Thymus (tissue), 11 donors: ENCODE results near the gene TOMM20. TPM values are rescaled to one million over a fixed set of nuclear protein-coding genes. Genes with fewer than 3 reads are reported as not detected.
"Not testable (repeated sequence)": the region's sequence is repeated elsewhere in the genome, so short reads cannot be mapped to it uniquely, and the experiment has no call there.

Source experiments
- DNase-seq, 9 donors: peaks; one replicate each; pipeline ENCODE4 v3.0.0-alpha.2; 2013; ENCODE audit warnings: low spot score in 9 of 9, low read depth in 6 of 9, missing footprints in 1 of 9
- H3K27ac ChIP-seq, 2 donors: one replicate each; pipeline ENCODE4 v1.5.1; 2013; ENCODE audit warnings: control low read depth in 1 of 2, low read depth in 1 of 2, low read length in 1 of 2, mild to moderate bottlenecking in 1 of 2, moderate library complexity in 1 of 2
- H3K27me3 ChIP-seq, 2 donors: one replicate each; pipeline ENCODE4 v1.5.1; 2013; ENCODE audit warnings: low read length in 1 of 2; ENCODE audit not compliant: control insufficient read depth in 2 of 2, insufficient read depth in 1 of 2
- H3K36me3 ChIP-seq, 2 donors: one replicate each; pipeline ENCODE4 v1.5.1; 2013; ENCODE audit warnings: low read length in 1 of 2, mild to moderate bottlenecking in 1 of 2, moderate library complexity in 1 of 2; ENCODE audit not compliant: control insufficient read depth in 2 of 2, insufficient read depth in 2 of 2
- H3K4me1 ChIP-seq, 2 donors: one replicate each; pipeline ENCODE4 v1.5.1; 2013; ENCODE audit warnings: low read length in 2 of 2; ENCODE audit not compliant: control insufficient read depth in 2 of 2, insufficient read depth in 2 of 2
- H3K4me3 ChIP-seq, 2 donors: one replicate each; pipeline ENCODE4 v1.5.1; 2013; ENCODE audit warnings: low read length in 2 of 2, control low read depth in 1 of 2, mild to moderate bottlenecking in 1 of 2
- H3K9me3 ChIP-seq, 2 donors: one replicate each; pipeline ENCODE4 v1.5.1; 2013; ENCODE audit warnings: low read length in 1 of 2, mild to moderate bottlenecking in 1 of 2; ENCODE audit not compliant: control insufficient read depth in 2 of 2, insufficient read depth in 1 of 2
- WGBS: extraction: QIAGEN DNeasy Blood & Tissue Kit; methylation state at CpG from one replicate; pipeline ENCODE4 v1.1.7; 2013; 5-methylcytosine and 5-hydroxymethylcytosine counted together
- polyA plus RNA-seq: library from polyadenylated mRNA; stranded (reverse); fragments of 200-250 nt; gene quantifications from one replicate; pipeline ENCODE4 v1.2.3, GENCODE V29; 2013
- total RNA-seq: library from RNA; stranded (reverse); fragments of 120-200 nt; gene quantifications from one replicate; pipeline ENCODE4 v1.2.4, GENCODE V29; 2013
- donor health status: healthy.

TOMM20 gene
- total and polyA plus RNA-seq, 2 donors, result 54.1 to 76.8 TPM

DNA sequence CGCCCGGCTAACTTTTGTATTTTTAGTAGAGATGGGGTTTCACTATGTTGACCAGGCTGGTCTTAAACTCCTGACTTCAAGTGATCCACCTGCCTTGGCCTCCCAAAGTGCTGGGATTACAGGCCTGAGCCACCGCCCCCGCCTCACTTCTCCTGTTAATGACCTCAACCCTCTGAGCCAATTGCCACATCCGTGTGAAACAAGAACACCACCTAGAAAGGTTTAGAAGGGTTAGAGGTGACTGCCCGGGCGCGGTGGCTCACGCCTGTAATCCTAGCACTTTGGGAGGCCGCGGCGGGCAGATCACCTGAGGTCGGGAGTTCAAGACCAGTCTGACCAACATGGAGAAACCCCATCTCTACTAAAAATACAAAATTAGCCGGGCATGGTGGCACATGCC lies 36.2 kb downstream of the TOMM20 start:
- not testable (repeated sequence) for H3K9me3 ChIP-seq, H3K36me3 ChIP-seq, H3K27ac ChIP-seq, H3K4me3 ChIP-seq, H3K27me3 ChIP-seq, DNase-seq
- H3K4me1 ChIP-seq, result peaks cover 0 to 17% of the 10 kb centered on the region in 2 donors
- over 99% methylated on average over 13 of the region's 14 CpGs for whole genome bisulfite sequencing

DNA sequence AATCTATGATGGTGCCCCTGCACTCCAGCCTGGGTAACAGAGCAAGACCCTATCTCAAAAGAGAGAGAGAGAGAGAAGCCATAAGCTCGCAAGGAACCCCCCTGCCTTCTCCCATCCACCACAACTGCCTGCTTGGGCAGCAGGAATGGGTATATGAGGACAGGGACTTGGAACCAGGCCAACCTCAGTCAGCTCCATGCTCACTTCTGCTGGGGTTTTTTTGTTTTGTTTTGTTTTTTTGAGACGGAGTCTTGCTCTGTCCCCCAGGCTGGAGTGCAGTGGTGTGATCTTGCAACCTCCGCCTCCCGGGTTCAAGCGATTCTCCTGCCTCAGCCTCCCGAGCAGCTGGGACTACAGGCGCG lies 36.6 kb downstream of the TOMM20 start:
- H3K9me3 ChIP-seq, result not testable (repeated sequence)

DNA sequence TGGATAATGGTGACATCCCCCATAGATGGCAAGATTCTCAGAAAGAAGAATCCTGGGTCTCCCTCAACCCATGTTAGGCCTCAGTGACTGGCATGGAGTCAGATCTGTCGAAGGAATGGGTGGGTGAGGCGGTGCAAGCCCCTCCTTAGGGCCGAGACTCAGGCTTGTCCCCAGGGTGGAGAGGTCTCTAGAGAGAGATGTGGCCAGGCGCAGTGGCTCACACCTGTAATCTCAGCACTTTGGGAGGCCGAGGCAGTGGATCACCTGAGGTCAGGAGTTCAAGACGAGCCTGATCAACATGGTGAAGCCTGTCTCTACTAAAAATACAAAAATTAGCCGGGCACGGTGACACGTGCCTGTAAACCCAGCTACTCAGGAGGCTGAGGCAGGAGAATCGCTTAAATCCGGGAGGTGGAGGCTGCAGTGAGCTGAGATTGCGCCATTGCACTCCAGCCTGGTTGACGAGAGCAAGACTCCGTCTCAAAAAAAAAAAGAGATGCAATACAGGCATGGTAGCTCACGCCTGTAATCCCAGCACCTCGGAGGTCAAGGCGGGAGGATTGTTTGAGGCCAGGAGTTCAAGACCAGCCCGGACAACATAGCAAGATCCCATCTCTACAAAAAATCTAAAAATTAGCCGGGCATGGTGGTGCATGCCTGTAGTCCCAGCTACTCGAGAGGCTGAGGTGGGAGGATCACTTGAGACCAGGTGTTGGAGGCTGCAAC lies 37.2 kb downstream of the TOMM20 start:
- H3K4me3 ChIP-seq, DNase-seq, H3K36me3 ChIP-seq, H3K9me3 ChIP-seq, H3K27me3 ChIP-seq, H3K27ac ChIP-seq: not testable (repeated sequence)
- H3K4me1 ChIP-seq, result peaks cover 0 to 17% of the 10 kb centered on the region in 2 donors
- 97% methylated on average over 20 of the region's 20 CpGs for WGBS

More for the DNA sequence above, 36.6 kb downstream of the TOMM20 start:
- H3K27ac ChIP-seq, H3K4me3 ChIP-seq, H3K36me3 ChIP-seq, DNase-seq, H3K27me3 ChIP-seq: not testable (repeated sequence)
- peaks cover 0 to 17% of the 10 kb centered on the region in 2 donors for H3K4me1 ChIP-seq
- 97% methylated on average over 8 of the region's 8 CpGs for WGBS

DNA sequence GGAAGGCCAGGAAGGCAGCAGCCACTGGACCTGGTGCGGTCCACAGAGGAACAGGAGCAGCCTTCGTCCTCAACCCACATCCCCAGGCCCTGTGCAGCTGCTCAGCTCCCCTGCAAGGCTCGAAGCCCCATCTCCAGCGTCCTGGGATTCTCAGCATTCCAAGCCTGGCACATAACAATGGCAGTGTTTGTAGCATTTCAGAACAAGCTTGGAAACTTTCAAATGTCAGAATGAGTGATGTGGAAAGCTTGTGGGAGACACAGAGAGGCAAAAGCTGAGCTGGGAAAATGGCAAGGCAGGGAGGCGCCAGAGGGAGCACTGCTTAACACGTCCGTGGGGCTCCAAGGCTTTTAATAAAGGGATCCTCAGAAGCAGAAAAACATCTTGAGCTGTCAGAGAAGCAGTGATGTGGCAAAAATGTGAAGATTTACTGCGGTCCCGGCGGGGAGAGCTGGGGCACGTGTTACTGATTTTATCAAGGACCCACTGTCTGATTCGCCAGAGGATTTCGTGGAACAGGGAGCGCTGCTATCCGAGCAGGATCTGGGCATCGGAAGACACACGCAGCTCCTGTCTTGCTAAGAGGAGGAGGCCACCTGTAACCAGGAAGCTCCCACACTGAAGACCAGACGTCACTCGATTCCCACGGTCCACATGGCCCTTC lies 38.1 kb downstream of the TOMM20 start:
- H3K36me3 ChIP-seq, result no peaks in the 10 kb centered on the region
- H3K27ac ChIP-seq, result peak overlapping the region in 1 of 2 donors; percentile 26
- WGBS, result 37% methylated on average over 20 of the region's 20 CpGs
- H3K9me3 ChIP-seq, result no peaks in the 10 kb centered on the region
- H3K27me3 ChIP-seq, result peaks cover 0 to 3% of the 10 kb centered on the region in 2 donors
- H3K4me3 ChIP-seq, result no peak overlapping the region
- DNase-seq, result no peak
- H3K4me1 ChIP-seq, result peaks cover 0 to 17% of the 10 kb centered on the region in 2 donors

DNA sequence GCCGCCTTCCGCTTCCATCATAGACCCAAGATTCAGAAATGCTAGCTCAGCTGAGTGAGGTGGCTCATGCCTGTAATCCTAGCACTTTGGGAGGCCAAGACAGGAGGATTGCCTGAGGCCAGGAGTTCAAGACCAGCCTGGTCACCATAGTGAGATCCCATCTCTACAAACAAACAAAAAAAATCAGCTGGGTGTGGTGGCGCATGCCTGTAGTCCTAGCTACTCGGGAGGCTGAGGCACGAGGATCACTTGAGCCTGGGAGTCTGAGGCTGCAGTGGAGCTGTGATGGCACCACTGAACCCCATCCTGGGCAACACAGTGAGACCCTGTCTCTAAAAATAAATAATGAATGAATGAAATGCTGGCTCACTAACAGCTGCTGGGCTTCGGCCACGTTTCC lies 39.7 kb downstream of the TOMM20 start:
- H3K9me3 ChIP-seq, result no peaks in the 10 kb centered on the region
- WGBS, result 97% methylated on average over 7 of the region's 7 CpGs
- H3K4me3 ChIP-seq, result no peak overlapping the region
- peaks cover 1 to 20% of the 10 kb centered on the region in 2 donors for H3K4me1 ChIP-seq
- peaks cover 0 to 3% of the 10 kb centered on the region in 2 donors for H3K27me3 ChIP-seq
- DNase-seq, result no peak
- no peak overlapping the region for H3K27ac ChIP-seq
- no peaks in the 10 kb centered on the region for H3K36me3 ChIP-seq

DNA sequence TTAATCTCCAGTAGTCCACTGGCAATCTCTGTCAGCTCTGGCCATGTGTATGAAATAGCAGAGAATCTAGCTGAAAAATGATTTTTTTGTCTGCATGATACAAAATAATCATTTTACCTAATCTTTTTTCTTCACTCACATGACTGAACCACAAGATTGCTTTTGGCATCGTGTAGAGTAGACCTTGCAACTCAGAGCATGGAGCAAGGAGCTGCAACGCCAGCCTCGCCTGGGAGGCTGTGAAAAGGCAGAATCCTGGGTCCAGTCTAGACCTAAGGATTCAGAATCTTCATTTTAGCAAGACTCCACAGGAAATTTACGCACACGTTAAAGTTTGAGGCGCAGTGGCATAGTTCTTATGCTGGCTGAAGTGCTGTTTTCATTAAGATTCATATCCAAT lies 40.2 kb downstream of the TOMM20 start:
- H3K9me3 ChIP-seq, result no peaks in the 10 kb centered on the region
- peaks cover 0 to 3% of the 10 kb centered on the region in 2 donors for H3K27me3 ChIP-seq
- peaks cover 3 to 20% of the 10 kb centered on the region in 2 donors for H3K4me1 ChIP-seq
- DNase-seq, result no peak
- WGBS, result 82% methylated on average over 6 of the region's 6 CpGs
- no peak overlapping the region for H3K27ac ChIP-seq
- H3K36me3 ChIP-seq, result no peaks in the 10 kb centered on the region
- H3K4me3 ChIP-seq, result no peak overlapping the region

DNA sequence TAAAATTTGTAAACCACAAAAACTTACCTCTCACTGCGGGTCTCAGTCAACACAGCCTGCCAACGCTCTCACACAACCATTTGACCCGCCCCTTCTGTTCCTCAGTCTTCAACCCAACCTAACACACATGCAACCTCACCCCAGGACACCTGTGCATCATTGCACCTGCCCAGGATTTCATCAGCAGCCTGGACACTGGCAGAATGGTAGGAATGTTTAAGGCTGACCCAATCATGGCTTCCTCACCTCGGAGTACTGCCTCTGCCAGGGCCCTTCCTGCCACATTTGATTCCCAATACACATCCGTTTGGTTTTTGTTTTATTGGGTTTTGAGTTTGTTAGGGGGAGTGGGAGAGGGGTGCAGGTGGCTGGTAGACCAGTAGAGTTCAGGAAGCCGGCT lies 40.7 kb downstream of the TOMM20 start:
- no peak for DNase-seq
- Histone ChIP-seq H3K36me3 (no peaks in the 10 kb centered on the region), H3K27me3 (peaks cover 0 to 3% of the 10 kb centered on the region in 2 donors), H3K4me1 (peaks cover 3 to 22% of the 10 kb centered on the region in 2 donors), H3K9me3 (no peaks in the 10 kb centered on the region), H3K27ac (no peak overlapping the region), H3K4me3 (no peak overlapping the region)
- 93% methylated on average over 6 of the region's 6 CpGs for WGBS

DNA sequence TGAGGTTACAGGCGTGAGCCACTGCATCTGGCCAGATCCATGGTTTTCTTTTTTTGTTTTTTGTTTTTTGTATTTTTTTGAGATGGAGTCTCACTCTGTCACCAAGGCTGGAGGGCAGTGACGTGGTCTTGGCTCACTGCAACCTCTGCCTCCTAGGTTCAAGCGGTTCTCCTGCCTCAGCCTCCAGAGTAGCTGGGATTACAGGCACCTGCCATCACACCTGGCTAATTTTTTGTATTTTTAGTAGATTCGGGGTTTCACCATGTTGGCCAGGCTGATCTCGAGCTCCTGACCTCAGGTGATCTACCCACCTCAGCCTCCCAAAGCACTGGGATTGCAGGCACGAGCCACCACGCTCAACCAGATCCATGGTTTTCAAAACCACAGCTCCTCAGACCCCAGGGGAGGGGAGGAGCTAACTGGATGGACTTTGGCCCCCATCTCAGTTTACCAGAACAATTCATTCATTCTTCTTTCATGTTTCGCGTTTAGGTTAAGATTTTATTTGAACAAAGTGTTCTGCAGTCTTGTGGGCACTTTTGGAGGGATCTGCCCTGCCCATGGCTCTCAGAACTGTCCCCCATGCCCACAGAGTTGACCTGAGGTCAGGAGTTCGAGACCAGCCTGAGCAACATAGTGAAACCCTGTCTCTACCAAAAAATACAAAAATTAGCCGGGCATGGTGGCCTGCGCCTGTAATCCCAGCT lies 43.1 kb downstream of the TOMM20 start:
- not testable (repeated sequence) for DNase-seq, H3K9me3 ChIP-seq, H3K27ac ChIP-seq, H3K36me3 ChIP-seq, H3K27me3 ChIP-seq, H3K4me3 ChIP-seq
- 94% methylated on average over 12 of the region's 12 CpGs for WGBS
- peaks cover 3 to 21% of the 10 kb centered on the region in 2 donors for H3K4me1 ChIP-seq

DNA sequence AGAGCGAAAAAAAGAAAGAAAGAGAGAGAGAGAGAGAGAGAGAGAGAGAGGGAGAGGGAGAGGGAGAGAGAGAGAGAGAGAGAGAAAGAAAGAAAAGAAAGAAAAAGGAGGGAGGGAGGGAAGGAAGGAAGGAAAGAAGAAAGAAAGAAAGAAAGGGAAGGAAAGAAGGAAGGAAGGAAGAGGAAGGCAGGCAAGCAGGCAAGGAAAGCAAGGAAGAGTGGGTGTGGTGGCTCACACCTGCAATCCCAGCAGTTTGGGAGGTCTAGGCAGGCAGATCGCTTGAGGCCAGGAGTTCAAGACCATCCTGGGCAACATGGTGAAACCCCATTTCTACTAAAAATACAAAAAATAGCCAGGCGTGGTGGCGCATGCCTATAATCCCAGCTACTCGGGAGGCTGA lies 47.8 kb downstream of the TOMM20 start:
- H3K9me3 ChIP-seq, H3K4me3 ChIP-seq, H3K36me3 ChIP-seq, DNase-seq, H3K27me3 ChIP-seq, H3K27ac ChIP-seq: not testable (repeated sequence)
- WGBS, result 93% methylated on average over 5 of the region's 5 CpGs
- peaks cover 5 to 36% of the 10 kb centered on the region in 2 donors for H3K4me1 ChIP-seq
